IMR-90 (cell line): Measurements from ENCODE around the gene PRRX1. TPM values are rescaled to one million over a fixed set of nuclear protein-coding genes. Genes with fewer than 3 reads are reported as not detected.
A peak's percentile ranks its signal among the peaks of the same experiment; 100 is the strongest.

Source experiments
- ATAC-seq: fragments of 200-7000 bp; cut with Tn5 transposase; 2 replicates; pipeline ENCODE4 v1.9.1; 2020; ENCODE audit warnings: low read depth, mild to moderate bottlenecking, moderate library complexity
- BruUV-seq: library from RNA; stranded (reverse); fragments of 400-500 nt; replicated peaks from 2 replicates; lab custom pipeline; 2021; lab: Mats Ljungman, UMichigan
- CTCF ChIA-PET: fragments of 300-600 bp; formaldehyde crosslinking; extraction: SDS; loops from one replicate; lab custom pipeline; 2021; ENCODE audit warnings: antibody characterized with exemption; lab: Yijun Ruan, JAX
- POLR2A ChIA-PET: fragments of 300-600 bp; sonication (Branson Sonifier 250); formaldehyde crosslinking; loops from one replicate; lab custom pipeline; 2022; ENCODE audit warnings: antibody characterized with exemption; ENCODE audit not compliant: unreplicated experiment; lab: Charles Lee
- DNase-seq: peaks from one replicate; pipeline ENCODE4 v3.0.0; 2013
- H2AFZ ChIP-seq: replicated peaks from 2 replicates; pipeline ENCODE3; 2013; ENCODE audit warnings: low read length, mild to moderate bottlenecking; ENCODE audit not compliant: poor library complexity
- H2AK5ac ChIP-seq: 2 replicates; pipeline ENCODE4 v1.6.1; 2013; ENCODE audit warnings: low read depth, low read length, inconsistent platforms
- H2AK9ac ChIP-seq: replicated peaks from 2 replicates; pipeline ENCODE3; 2013; ENCODE audit warnings: mild to moderate bottlenecking, low read depth, low read length, moderate library complexity; ENCODE audit not compliant: poor library complexity
- H2BK120ac ChIP-seq: 2 replicates; pipeline ENCODE4 v1.6.1; 2013; ENCODE audit warnings: low read depth, low read length, inconsistent platforms
- H2BK15ac ChIP-seq: 3 replicates; pipeline ENCODE4 v1.6.1; 2013; ENCODE audit warnings: low read depth, low read length, inconsistent platforms
- H2BK20ac ChIP-seq: 2 replicates; pipeline ENCODE4 v1.6.1; 2013; ENCODE audit warnings: low read depth, mild to moderate bottlenecking, inconsistent platforms, low read length, moderate library complexity
- H2BK5ac ChIP-seq: 2 replicates; pipeline ENCODE4 v1.6.1; 2013; ENCODE audit warnings: mild to moderate bottlenecking, low read depth, low read length, inconsistent platforms; ENCODE audit not compliant: poor library complexity, severe bottlenecking
- H3K14ac ChIP-seq: replicated peaks from 2 replicates; pipeline ENCODE4 v1.6.1; 2013; ENCODE audit warnings: low read depth, low read length, inconsistent platforms
- H3K18ac ChIP-seq: 2 replicates; pipeline ENCODE4 v1.6.1; 2013; ENCODE audit warnings: low read depth, low read length, control low read depth
- H3K23ac ChIP-seq: 2 replicates; pipeline ENCODE4 v1.6.1; 2013; ENCODE audit warnings: low read depth, low read length, inconsistent platforms
- H3K27ac ChIP-seq: 2 replicates; pipeline ENCODE4 v1.5.1; 2013; ENCODE audit warnings: mild to moderate bottlenecking, control low read depth, low read length; ENCODE audit not compliant: insufficient read depth
- H3K27me3 ChIP-seq: 2 replicates; pipeline ENCODE4 v1.6.1; 2013; ENCODE audit warnings: low read length; ENCODE audit not compliant: control insufficient read depth, insufficient read depth
- H3K36me3 ChIP-seq: 2 replicates; pipeline ENCODE4 v1.6.1; 2013; ENCODE audit warnings: low read length, mixed read lengths; ENCODE audit not compliant: control insufficient read depth, insufficient read depth
- H3K4ac ChIP-seq: 2 replicates; pipeline ENCODE4 v1.6.1; 2013; ENCODE audit warnings: low read depth, low read length, inconsistent platforms
- H3K4me1 ChIP-seq: 2 replicates; pipeline ENCODE4 v1.6.1; 2013; ENCODE audit warnings: low read length, mixed read lengths; ENCODE audit not compliant: control insufficient read depth, insufficient read depth
- H3K4me2 ChIP-seq: 2 replicates; pipeline ENCODE4 v1.6.1; 2013; ENCODE audit warnings: low read depth, mild to moderate bottlenecking, control low read depth, low read length, moderate library complexity
- H3K4me3 ChIP-seq: 2 replicates; pipeline ENCODE4 v1.5.1; 2013; ENCODE audit warnings: low read depth, mild to moderate bottlenecking, control low read depth, low read length, moderate library complexity; ENCODE audit not compliant: insufficient read depth
- H3K56ac ChIP-seq: 2 replicates; pipeline ENCODE4 v1.6.1; 2013; ENCODE audit warnings: low read length, inconsistent platforms; ENCODE audit not compliant: insufficient read depth; ENCODE audit errors: extremely low read depth
- H3K79me1 ChIP-seq, 2 experiments: 2 replicates each; pipeline ENCODE4 v1.6.1; 2013; ENCODE audit warnings: low read length in 2 of 2, inconsistent platforms in 1 of 2, low read depth in 1 of 2
- H3K9ac ChIP-seq: 2 replicates; pipeline ENCODE4 v1.6.1; 2013; ENCODE audit warnings: low read depth, low read length, control low read depth
- H3K9me1 ChIP-seq: 2 replicates; pipeline ENCODE4 v1.6.1; 2013; ENCODE audit warnings: low read length, inconsistent platforms; ENCODE audit not compliant: insufficient read depth
- H3K9me3 ChIP-seq: 2 replicates; pipeline ENCODE4 v1.6.1; 2013; ENCODE audit warnings: low read length; ENCODE audit not compliant: control insufficient read depth, insufficient read depth
- H4K20me1 ChIP-seq: 2 replicates; pipeline ENCODE4 v1.6.1; 2013; ENCODE audit warnings: low read length, inconsistent platforms; ENCODE audit not compliant: insufficient read depth
- H4K5ac ChIP-seq: 2 replicates; pipeline ENCODE4 v1.6.1; 2013; ENCODE audit warnings: mild to moderate bottlenecking, low read depth, low read length, control low read depth
- H4K8ac ChIP-seq, 2 experiments: 2 replicates each; pipeline ENCODE4 v1.6.1; 2013; ENCODE audit warnings: low read depth in 2 of 2, low read length in 2 of 2, control low read depth in 1 of 2, inconsistent platforms in 1 of 2
- H4K91ac ChIP-seq: 2 replicates; pipeline ENCODE4 v1.6.1; 2013; ENCODE audit warnings: low read depth, low read length, inconsistent platforms; ENCODE audit not compliant: insufficient read depth
- CEBPB ChIP-seq: IDR thresholded peaks from 2 replicates; pipeline ENCODE4 v1.6.1; 2012; ENCODE audit warnings: low read depth, low read length, improper control_type of control experiment
- CHD1 ChIP-seq: IDR thresholded peaks from 2 replicates; pipeline ENCODE4 v1.6.1; 2012; ENCODE audit warnings: low read depth, low read length, improper control_type of control experiment
- FOS ChIP-seq: fragments of 150-350 bp; IDR thresholded peaks from 2 replicates; pipeline ENCODE4 v1.6.1; 2016; ENCODE audit warnings: low read depth, low read length
- MAFK ChIP-seq: IDR thresholded peaks from 2 replicates; pipeline ENCODE4 v1.6.1; 2012; ENCODE audit warnings: low read depth, low read length, improper control_type of control experiment
- SMC3 ChIP-seq: fragments of 150-350 bp; IDR thresholded peaks from 2 replicates; pipeline ENCODE4 v1.6.1; 2016; ENCODE audit warnings: low read depth, mild to moderate bottlenecking, antibody characterized with exemption, low read length, moderate library complexity
- WGBS, 2 experiments: methylation state at CpG; one replicate each; pipeline versions ENCODE4 v1.1.5 to v1.1.7; 2013; ENCODE audit warnings: missing lambda C conversion rate in 2 of 2; ENCODE audit not compliant: insufficient read length in 1 of 2; ENCODE audit errors: extremely low coverage in 2 of 2; 5-methylcytosine and 5-hydroxymethylcytosine counted together
- dilution Hi-C: fragments of 300-500 bp; cut with HindIII; formaldehyde crosslinking; loops from one replicate; pipeline ENCODE4 v1.14.3; 2018; ENCODE audit warnings: low sequenced_read_pairs; ENCODE audit not compliant: unreplicated experiment
- in situ Hi-C: fragments of 300-500 bp; cut with MboI; formaldehyde crosslinking; loops from 3 replicates; pipeline ENCODE4 v1.14.3; 2019; ENCODE audit warnings: low sequenced_read_pairs, inconsistent platforms, mixed read lengths
- intact Hi-C: fragments of 100-400 bp; cut with micrococcal nuclease; formaldehyde crosslinking; loops from 2 replicates; pipeline ENCODE4 v1.10.0; 2022
- polyA plus RNA-seq, 3 experiments: library from polyadenylated mRNA; depleted of rRNA; stranded (reverse); fragments of >200 nt; gene quantifications; 2 replicates each; pipeline ENCODE4 v1.2.3, GENCODE V29; 2012; ENCODE audit warnings: low replicate concordance in 1 of 3
- total RNA-seq: library from RNA; depleted of rRNA; stranded (reverse); fragments of >200 nt; gene quantifications from 2 replicates; pipeline ENCODE4 v1.2.3, GENCODE V29; 2012
- TF ChIP-seq, protein P1 (sequence below): conservative IDR thresholded peaks from 2 replicates; pipeline ENCODE4 v1.5.1; 2012; ENCODE audit warnings: mild to moderate bottlenecking, low read depth, low read length, improper control_type of control experiment
- TF ChIP-seq, protein P2 (sequence below): fragments of 150-350 bp; IDR thresholded peaks from 2 replicates; pipeline ENCODE4 v1.6.1; 2017; ENCODE audit warnings: mild to moderate bottlenecking, antibody characterized with exemption, low read length, low read depth

PRRX1 gene
- total and polyA plus RNA-seq, 2 of the 4 experiments (the other 2 are of a cell fraction), result 50.0 to 65.4 TPM

DNA sequence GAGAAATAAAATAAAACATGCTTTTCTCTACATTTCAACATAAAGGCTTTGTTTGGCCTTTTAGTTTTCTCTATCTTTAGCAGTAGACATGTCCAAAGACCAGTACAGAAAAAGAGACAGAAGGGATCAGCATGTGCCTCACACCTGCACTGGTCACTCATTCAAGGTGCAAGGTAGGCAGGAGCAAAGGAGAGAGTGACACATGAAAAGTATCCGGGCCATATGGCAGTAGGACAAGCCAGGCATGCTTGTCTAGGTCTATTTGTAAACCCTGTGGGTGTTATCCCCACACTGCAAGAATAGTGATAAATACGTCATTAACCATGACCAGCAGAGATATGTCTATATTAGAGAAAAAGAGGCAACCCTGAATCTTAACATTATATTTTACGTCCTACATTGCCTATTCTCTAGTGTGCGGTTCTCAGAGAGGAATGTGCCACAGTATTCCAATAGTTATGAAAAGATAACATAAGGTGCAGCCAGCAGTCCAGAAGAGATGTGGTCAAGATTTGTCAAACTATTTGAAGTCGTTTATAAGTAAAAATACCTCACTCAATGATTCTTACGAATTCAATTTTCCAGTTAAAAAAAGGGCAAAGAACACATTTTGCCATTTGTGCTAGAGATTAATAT is 32.1 kb downstream of the PRRX1 start (continued):
- TF ChIP-seq, protein P1, sequence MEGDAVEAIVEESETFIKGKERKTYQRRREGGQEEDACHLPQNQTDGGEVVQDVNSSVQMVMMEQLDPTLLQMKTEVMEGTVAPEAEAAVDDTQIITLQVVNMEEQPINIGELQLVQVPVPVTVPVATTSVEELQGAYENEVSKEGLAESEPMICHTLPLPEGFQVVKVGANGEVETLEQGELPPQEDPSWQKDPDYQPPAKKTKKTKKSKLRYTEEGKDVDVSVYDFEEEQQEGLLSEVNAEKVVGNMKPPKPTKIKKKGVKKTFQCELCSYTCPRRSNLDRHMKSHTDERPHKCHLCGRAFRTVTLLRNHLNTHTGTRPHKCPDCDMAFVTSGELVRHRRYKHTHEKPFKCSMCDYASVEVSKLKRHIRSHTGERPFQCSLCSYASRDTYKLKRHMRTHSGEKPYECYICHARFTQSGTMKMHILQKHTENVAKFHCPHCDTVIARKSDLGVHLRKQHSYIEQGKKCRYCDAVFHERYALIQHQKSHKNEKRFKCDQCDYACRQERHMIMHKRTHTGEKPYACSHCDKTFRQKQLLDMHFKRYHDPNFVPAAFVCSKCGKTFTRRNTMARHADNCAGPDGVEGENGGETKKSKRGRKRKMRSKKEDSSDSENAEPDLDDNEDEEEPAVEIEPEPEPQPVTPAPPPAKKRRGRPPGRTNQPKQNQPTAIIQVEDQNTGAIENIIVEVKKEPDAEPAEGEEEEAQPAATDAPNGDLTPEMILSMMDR, result no peak
- no peak for TF ChIP-seq FOS

DNA sequence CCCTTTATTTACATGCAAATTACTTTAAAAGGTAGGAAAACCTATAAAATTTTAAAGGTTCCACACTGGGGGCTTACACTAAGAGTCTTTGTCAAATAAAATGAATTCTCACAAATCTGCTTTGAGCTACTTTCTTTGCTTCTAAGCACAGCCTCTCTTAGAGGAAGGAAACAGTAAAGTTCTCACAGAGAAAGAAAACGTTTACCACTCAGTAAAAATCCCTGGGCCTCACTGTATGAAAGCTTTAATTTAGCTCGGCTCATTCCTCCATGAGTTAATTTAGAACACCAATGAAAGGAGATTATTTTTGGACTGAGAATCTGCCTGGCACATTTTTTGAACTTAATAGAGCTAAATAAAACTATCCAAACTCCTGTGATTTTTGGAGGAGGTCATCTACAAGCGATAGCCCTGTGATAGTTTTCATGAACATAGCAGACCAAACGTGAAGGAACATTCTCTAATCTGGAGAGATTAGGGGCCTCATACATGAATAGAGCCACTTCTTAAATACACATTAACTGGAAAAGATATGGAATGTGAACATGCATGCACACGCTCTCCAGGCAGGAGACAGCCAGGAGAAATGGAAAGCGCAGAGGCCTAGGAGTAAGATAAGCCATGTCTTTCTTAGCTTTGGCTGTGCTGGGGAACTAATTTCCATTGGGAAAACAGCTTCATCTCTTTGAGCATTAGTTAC is 32.8 kb downstream of the PRRX1 start:
- Histone ChIP-seq H4K5ac (peak overlapping the region; percentile 75; the same call in 1 of the 2 replicates), H3K27me3 (no peaks in the 10 kb centered on the region), H3K36me3 (0 out of 2 replicates have a peak, but pooled peaks cover 2% of the 10 kb centered on the region), H3K79me1 (peaks cover 17 to 64% of the 10 kb centered on the region in 2 experiments), H3K9ac (no peak overlapping the region), H3K23ac (0 out of 2 replicates have a peak overlapping the region, but pooled peaks have one; percentile 1), H4K91ac (no peak overlapping the region), H4K20me1 (no peaks in the 10 kb centered on the region), H2AK9ac (no peak overlapping the region), H3K14ac (no peak overlapping the region), H3K18ac (peak overlapping the region; percentile 19; the same call in 1 of the 2 replicates), H2AFZ (no peak overlapping the region), H3K4me3 (no peak overlapping the region), H2BK120ac (0 out of 2 replicates have a peak overlapping the region, but pooled peaks have one; percentile 8), H3K4ac (no peak overlapping the region), H3K4me2 (no peak overlapping the region), H3K4me1 (peaks cover 23% of the 10 kb centered on the region), H3K27ac (no peak overlapping the region), H4K8ac (no peak overlapping the region), H2BK15ac (no peak overlapping the region), H2AK5ac (no peak overlapping the region), H2BK20ac (no peak overlapping the region), H2BK5ac (peak overlapping the region; percentile 29), H3K56ac (no peak overlapping the region), H3K9me3 (no peaks in the 10 kb centered on the region), H3K9me1 (peaks cover 12% of the 10 kb centered on the region)
- in situ Hi-C loops (no loop called here), dilution Hi-C loops (no loop called here), intact Hi-C loops (no loop called here)
- no TSS peak for BruUV-seq
- CTCF ChIA-PET, result interaction anchor here (1.2 kb wide), 1 partner anchor 233 kb away, joined by 3 read pairs; no protein-coding TSS in a partner anchor
- whole genome bisulfite sequencing, 2 experiments, result no CpG with 5 or more reads among the region's 6 CpGs
- DNase-seq, result no peak
- ATAC-seq, result no peak
- POLR2A ChIA-PET, result no interaction called here
- TF ChIP-seq CEBPB (no peak), CHD1 (no peak), SMC3 (no peak), MAFK (no peak)
- TF ChIP-seq, protein P1, result no peak
- TF ChIP-seq, protein P2, sequence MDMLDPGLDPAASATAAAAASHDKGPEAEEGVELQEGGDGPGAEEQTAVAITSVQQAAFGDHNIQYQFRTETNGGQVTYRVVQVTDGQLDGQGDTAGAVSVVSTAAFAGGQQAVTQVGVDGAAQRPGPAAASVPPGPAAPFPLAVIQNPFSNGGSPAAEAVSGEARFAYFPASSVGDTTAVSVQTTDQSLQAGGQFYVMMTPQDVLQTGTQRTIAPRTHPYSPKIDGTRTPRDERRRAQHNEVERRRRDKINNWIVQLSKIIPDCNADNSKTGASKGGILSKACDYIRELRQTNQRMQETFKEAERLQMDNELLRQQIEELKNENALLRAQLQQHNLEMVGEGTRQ, result no peak
